Stimulated activated naive B cell treated with anti-CD40 and anti-IgM and Interleukin-4, amounts not matched to agents 10 μg/mL and 1 μg/mL and 100 μg/mL, for 72 hours (primary cell): ENCODE measurements around the gene NOTCH1.

Source experiments
- ATAC-seq, 2 donors: fragments of 150-1000 bp; cut with Tn5 transposase; replicated peaks; 2 replicates each; pipeline ENCODE4 v1.10.0; 2021; ENCODE audit warnings: moderate library complexity in 1 of 2
- DNase-seq: peaks from one replicate; pipeline ENCODE4 v3.0.0; 2021
- H3K27ac Mint-ChIP-seq: one replicate; pipeline ENCODE4 v1.8.0; 2022; ENCODE audit warnings: mild to moderate bottlenecking, mixed read lengths
- H3K27me3 Mint-ChIP-seq, 2 donors: one replicate each; pipeline ENCODE4 v1.8.0; 2022; ENCODE audit warnings: mixed read lengths in 2 of 2
- H3K36me3 Mint-ChIP-seq, 2 donors: one replicate each; pipeline ENCODE4 v1.8.0; 2022; ENCODE audit warnings: mixed read lengths in 2 of 2, mild to moderate bottlenecking in 1 of 2
- H3K4me1 Mint-ChIP-seq, 2 donors: one replicate each; pipeline ENCODE4 v1.8.0; 2022; ENCODE audit warnings: mixed read lengths in 2 of 2, mild to moderate bottlenecking in 1 of 2
- H3K4me3 Mint-ChIP-seq, 2 donors: one replicate each; pipeline ENCODE4 v1.8.0; 2022; ENCODE audit warnings: mild to moderate bottlenecking in 2 of 2, mixed read lengths in 2 of 2, moderate library complexity in 1 of 2
- H3K9me3 Mint-ChIP-seq, 2 donors: one replicate each; pipeline ENCODE4 v1.8.0; 2022; ENCODE audit warnings: mixed read lengths in 2 of 2, mild to moderate bottlenecking in 1 of 2

NOTCH1 gene

GRCh38 chr9:136486131-136486530, 59.7 kb downstream of the NOTCH1 start:
- Mint-ChIP-seq H3K9me3 (no peaks in the 10 kb centered on the region), H3K27ac (no peak overlapping the region), H3K4me1 (peaks cover 10 to 34% of the 10 kb centered on the region in 2 donors), H3K27me3 (peaks cover 4 to 12% of the 10 kb centered on the region in 2 donors), H3K36me3 (peaks cover 0 to 7% of the 10 kb centered on the region in 2 donors), H3K4me3 (no peak overlapping the region)
- no peak for ATAC-seq
- DNase-seq, result no peak

- ATAC-seq (peak in 1 of 2 donors; percentile 11), DNase-seq (peak; percentile 65)
- H3K4me3 Mint-ChIP-seq, result peak overlapping the region; percentile 53 to 58
- peaks cover 0 to 7% of the 10 kb centered on the region in 2 donors for H3K36me3 Mint-ChIP-seq
- H3K27ac Mint-ChIP-seq, result peak overlapping the region; percentile 42
- H3K27me3 Mint-ChIP-seq, result peaks cover 4 to 12% of the 10 kb centered on the region in 2 donors
- no peaks in the 10 kb centered on the region for H3K9me3 Mint-ChIP-seq
- peaks cover 10 to 37% of the 10 kb centered on the region in 2 donors for H3K4me1 Mint-ChIP-seq
Measured at GRCh38 chr9:136485049-136486045, 60.5 kb downstream of the NOTCH1 start.

- DNase-seq (peak; percentile 21), ATAC-seq (no peak)
- Mint-ChIP-seq H3K27ac (peak overlapping the region; percentile 42), H3K9me3 (no peaks in the 10 kb centered on the region), H3K4me3 (peak overlapping the region; percentile 36 to 94), H3K27me3 (peaks cover 4 to 12% of the 10 kb centered on the region in 2 donors), H3K4me1 (peaks cover 13 to 43% of the 10 kb centered on the region in 2 donors), H3K36me3 (peaks cover 4 to 10% of the 10 kb centered on the region in 2 donors)
Measured at GRCh38 chr9:136484153-136485048, 61.4 kb downstream of the NOTCH1 start.

GRCh38 chr9:136483589-136484152, 62.2 kb downstream of the NOTCH1 start:
- Mint-ChIP-seq H3K27ac (peak overlapping the region; percentile 100), H3K4me3 (peak overlapping the region; percentile 94 to 99), H3K4me1 (peaks cover 15 to 43% of the 10 kb centered on the region in 2 donors), H3K9me3 (no peaks in the 10 kb centered on the region), H3K27me3 (peaks cover 4 to 12% of the 10 kb centered on the region in 2 donors), H3K36me3 (peaks cover 4 to 10% of the 10 kb centered on the region in 2 donors)
- DNase-seq (peak; percentile 93), ATAC-seq (peak; percentile 69 to 72)

- Mint-ChIP-seq H3K27me3 (peaks cover 4 to 6% of the 10 kb centered on the region in 2 donors), H3K36me3 (peaks cover 4 to 10% of the 10 kb centered on the region in 2 donors), H3K27ac (peak within 1 kb of the TSS; percentile 100), H3K9me3 (no peaks in the 10 kb centered on the region), H3K4me1 (peaks cover 13 to 40% of the 10 kb centered on the region in 2 donors), H3K4me3 (peak within 1 kb of the TSS; percentile 94 to 99)
- DNase-seq, result peak; percentile 96
- peak; percentile 77 to 78 for ATAC-seq
Measured at GRCh38 chr9:136482793-136483588, 62.9 kb downstream of the NOTCH1 start, which contains the start of gene SEC16A. Gene SEC16A, minus strand, starts transcription at chr9:136483040. Its CDS starts 5,425 bp downstream, at chr9:136477615.

- DNase-seq, result no peak
- Mint-ChIP-seq H3K27ac (peak overlapping the region; percentile 100), H3K27me3 (no peaks in the 10 kb centered on the region), H3K36me3 (peaks cover 6 to 10% of the 10 kb centered on the region in 2 donors), H3K4me3 (peak overlapping the region; percentile 94 to 99), H3K9me3 (no peaks in the 10 kb centered on the region), H3K4me1 (peaks cover 13 to 34% of the 10 kb centered on the region in 2 donors)
- peak; percentile 3 to 15 for ATAC-seq
Measured at GRCh38 chr9:136482046-136482792, 63.6 kb downstream of the NOTCH1 start.

- Mint-ChIP-seq H3K4me3 (peak overlapping the region; percentile 94 to 99), H3K27me3 (no peaks in the 10 kb centered on the region), H3K27ac (peak overlapping the region; percentile 100), H3K9me3 (no peaks in the 10 kb centered on the region), H3K36me3 (peaks cover 10 to 13% of the 10 kb centered on the region in 2 donors), H3K4me1 (peaks cover 13 to 34% of the 10 kb centered on the region in 2 donors)
- ATAC-seq (no peak), DNase-seq (no peak)
Measured at GRCh38 chr9:136481558-136481957, 64.3 kb downstream of the NOTCH1 start.

GRCh38 chr9:136476369-136477150, 69.3 kb downstream of the NOTCH1 start:
- Mint-ChIP-seq H3K36me3 (peaks cover 29 to 32% of the 10 kb centered on the region in 2 donors), H3K27me3 (no peaks in the 10 kb centered on the region), H3K9me3 (no peaks in the 10 kb centered on the region), H3K4me1 (peaks cover 8 to 17% of the 10 kb centered on the region in 2 donors), H3K27ac (no peak overlapping the region), H3K4me3 (no peak overlapping the region)
- ATAC-seq (no peak), DNase-seq (no peak)

- peaks cover 6 to 9% of the 10 kb centered on the region in 2 donors for H3K4me1 Mint-ChIP-seq
- H3K4me3 Mint-ChIP-seq, result no peak overlapping the region
- no peak overlapping the region for H3K27ac Mint-ChIP-seq
- no peaks in the 10 kb centered on the region for H3K27me3 Mint-ChIP-seq
- no peaks in the 10 kb centered on the region for H3K9me3 Mint-ChIP-seq
- ATAC-seq (no peak), DNase-seq (no peak)
- peaks cover 30 to 40% of the 10 kb centered on the region in 2 donors for H3K36me3 Mint-ChIP-seq
Measured at GRCh38 chr9:136474974-136475865, 70.6 kb downstream of the NOTCH1 start.

GRCh38 chr9:136474021-136474640, 71.7 kb downstream of the NOTCH1 start:
- no peak for ATAC-seq
- no peaks in the 10 kb centered on the region for H3K9me3 Mint-ChIP-seq
- H3K4me1 Mint-ChIP-seq, result peaks cover 3 to 4% of the 10 kb centered on the region in 2 donors
- DNase-seq, result no peak
- H3K27ac Mint-ChIP-seq, result no peak overlapping the region
- H3K4me3 Mint-ChIP-seq, result no peak overlapping the region
- H3K27me3 Mint-ChIP-seq, result no peaks in the 10 kb centered on the region
- peaks cover 34 to 43% of the 10 kb centered on the region in 2 donors for H3K36me3 Mint-ChIP-seq

GRCh38 chr9:136473354-136473721, 72.5 kb downstream of the NOTCH1 start:
- no peak overlapping the region for H3K4me3 Mint-ChIP-seq
- peaks cover 34 to 45% of the 10 kb centered on the region in 2 donors for H3K36me3 Mint-ChIP-seq
- H3K27ac Mint-ChIP-seq, result no peak overlapping the region

More at GRCh38 chr9:136473354-136473721, 72.5 kb downstream of the NOTCH1 start:
- DNase-seq (no peak), ATAC-seq (no peak)
- H3K27me3 Mint-ChIP-seq, result no peaks in the 10 kb centered on the region
- H3K9me3 Mint-ChIP-seq, result no peaks in the 10 kb centered on the region
- peaks cover 1 to 2% of the 10 kb centered on the region in 2 donors for H3K4me1 Mint-ChIP-seq
